Measurements from ENCODE around the gene MYO3B.

- TF ChIP-seq CTCF (conservative IDR thresholded peaks at IDR 0.05; ENCODE audit: low read depth, low read length) (no peak), EZH2 (IDR thresholded peaks at IDR 0.05; ENCODE audit: borderline replicate concordance, low read depth, low read length, poor library complexity, severe bottlenecking) (no peak)
These were observed 474.9 kb downstream of the MYO3B start for GRCh38 chr2:170652637-170653417.
